ENCODE results near the gene PTPRG. TPM values are rescaled to one million over a fixed set of nuclear protein-coding genes. Genes with fewer than 3 reads are reported as not detected.

Gene PTPRG
- polyA plus RNA-seq, 3 donors: not detected

- Mint-ChIP-seq H3K27me3 (ENCODE audit: low read depth in 3 of 3) (peaks cover 3 to 8% (median 3%) of the 10 kb centered on the region in 3 donors), H3K9me3 (no peaks in the 10 kb centered on the region), H3K36me3 (no peaks in the 10 kb centered on the region), H3K4me1 (no peaks in the 10 kb centered on the region), H3K4me3 (no peak overlapping the region), H3K27ac (no peak overlapping the region)
- H3K27ac ChIP-seq (ENCODE audit: low read depth in 1 of 2, low read length in 2 of 2): no peak overlapping the region
- no peak overlapping the region for H3K9ac ChIP-seq (ENCODE audit: insufficient read depth, low read length, poor library complexity, severe bottlenecking)
- H3K36me3 ChIP-seq (replicated peaks in 1 of 2; ENCODE audit: control insufficient read depth in 1 of 2, insufficient read depth in 2 of 2, low read length in 2 of 2): no peaks in the 10 kb centered on the region
- intact Hi-C loops (cut with micrococcal nuclease): loop anchor here in 1 of 2 donors (10.0 kb wide), 1 partner anchor 1621 kb away; no protein-coding TSS in a partner anchor
- H3K4me2 ChIP-seq (replicated peaks; ENCODE audit: extremely low read depth, low read length, poor library complexity, severe bottlenecking): no peak overlapping the region
- H3K27me3 ChIP-seq (ENCODE audit: control insufficient read depth in 2 of 2, insufficient read depth in 2 of 2, low read length in 2 of 2): no peaks in the 10 kb centered on the region
- H3K79me2 ChIP-seq (ENCODE audit: insufficient read depth, low read length): no peaks in the 10 kb centered on the region
- H2AFZ ChIP-seq (ENCODE audit: insufficient read depth, low read depth, low read length, poor library complexity, severe bottlenecking): no peak overlapping the region
- no peaks in the 10 kb centered on the region for H3K9me3 ChIP-seq (replicated peaks in 1 of 2; ENCODE audit: control insufficient read depth in 1 of 2, insufficient read depth in 1 of 2, low read length in 2 of 2)
- WGBS (ENCODE audit: insufficient coverage): 99% methylated on average over 13 of the region's 19 CpGs
- no peaks in the 10 kb centered on the region for H3K4me1 ChIP-seq (ENCODE audit: control insufficient read depth in 1 of 2, insufficient read depth in 2 of 2, low read length in 2 of 2)
- H4K20me1 ChIP-seq (ENCODE audit: insufficient read depth, low read length): no peaks in the 10 kb centered on the region
- no peak for DNase-seq
- TF ChIP-seq, protein P1, sequence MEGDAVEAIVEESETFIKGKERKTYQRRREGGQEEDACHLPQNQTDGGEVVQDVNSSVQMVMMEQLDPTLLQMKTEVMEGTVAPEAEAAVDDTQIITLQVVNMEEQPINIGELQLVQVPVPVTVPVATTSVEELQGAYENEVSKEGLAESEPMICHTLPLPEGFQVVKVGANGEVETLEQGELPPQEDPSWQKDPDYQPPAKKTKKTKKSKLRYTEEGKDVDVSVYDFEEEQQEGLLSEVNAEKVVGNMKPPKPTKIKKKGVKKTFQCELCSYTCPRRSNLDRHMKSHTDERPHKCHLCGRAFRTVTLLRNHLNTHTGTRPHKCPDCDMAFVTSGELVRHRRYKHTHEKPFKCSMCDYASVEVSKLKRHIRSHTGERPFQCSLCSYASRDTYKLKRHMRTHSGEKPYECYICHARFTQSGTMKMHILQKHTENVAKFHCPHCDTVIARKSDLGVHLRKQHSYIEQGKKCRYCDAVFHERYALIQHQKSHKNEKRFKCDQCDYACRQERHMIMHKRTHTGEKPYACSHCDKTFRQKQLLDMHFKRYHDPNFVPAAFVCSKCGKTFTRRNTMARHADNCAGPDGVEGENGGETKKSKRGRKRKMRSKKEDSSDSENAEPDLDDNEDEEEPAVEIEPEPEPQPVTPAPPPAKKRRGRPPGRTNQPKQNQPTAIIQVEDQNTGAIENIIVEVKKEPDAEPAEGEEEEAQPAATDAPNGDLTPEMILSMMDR (IDR thresholded peaks at IDR 0.05): no peak
- H3K4me3 ChIP-seq (replicated peaks in 1 of 3; ENCODE audit: low read depth in 2 of 3, low read length in 3 of 3): no peak overlapping the region
Measured at GRCh38 chr3:62203561-62203960, 642.2 kb downstream of the PTPRG start.

DNA sequence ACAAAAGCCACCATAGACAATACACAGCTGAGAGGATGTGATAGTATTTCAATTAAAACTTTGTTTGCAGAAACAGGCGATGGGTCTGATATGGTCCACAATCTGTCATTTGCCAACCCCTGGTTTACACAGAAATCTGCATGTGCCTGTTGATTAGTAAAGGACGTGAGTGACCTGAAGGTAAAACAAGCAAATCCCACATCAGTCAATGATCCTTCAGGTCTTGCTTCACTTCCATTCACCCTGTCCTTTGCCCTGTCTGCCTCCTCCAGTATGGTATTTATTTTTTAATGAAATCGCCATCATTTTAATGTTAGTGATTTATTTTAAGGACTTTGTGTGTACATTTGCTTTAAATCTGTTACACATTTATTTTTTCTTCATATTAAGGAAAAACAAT is 645.8 kb downstream of the PTPRG start:
- Histone ChIP-seq H3K4me2 (replicated peaks; ENCODE audit: extremely low read depth, low read length, poor library complexity, severe bottlenecking) (no peak overlapping the region), H3K27me3 (ENCODE audit: control insufficient read depth in 2 of 2, insufficient read depth in 2 of 2, low read length in 2 of 2) (no peaks in the 10 kb centered on the region), H3K36me3 (replicated peaks in 1 of 2; ENCODE audit: control insufficient read depth in 1 of 2, insufficient read depth in 2 of 2, low read length in 2 of 2) (no peaks in the 10 kb centered on the region), H3K9ac (ENCODE audit: insufficient read depth, low read length, poor library complexity, severe bottlenecking) (no peak overlapping the region), H3K79me2 (ENCODE audit: insufficient read depth, low read length) (no peaks in the 10 kb centered on the region), H3K9me3 (replicated peaks in 1 of 2; ENCODE audit: control insufficient read depth in 1 of 2, insufficient read depth in 1 of 2, low read length in 2 of 2) (no peaks in the 10 kb centered on the region), H3K4me3 (replicated peaks in 1 of 3; ENCODE audit: low read depth in 2 of 3, low read length in 3 of 3) (no peak overlapping the region), H3K27ac (ENCODE audit: low read depth in 1 of 2, low read length in 2 of 2) (no peak overlapping the region), H2AFZ (ENCODE audit: insufficient read depth, low read depth, low read length, poor library complexity, severe bottlenecking) (no peak overlapping the region), H3K4me1 (ENCODE audit: control insufficient read depth in 1 of 2, insufficient read depth in 2 of 2, low read length in 2 of 2) (no peaks in the 10 kb centered on the region), H4K20me1 (ENCODE audit: insufficient read depth, low read length) (no peaks in the 10 kb centered on the region)
- Mint-ChIP-seq H3K4me3 (no peak overlapping the region), H3K4me1 (peaks cover 6% of the 10 kb centered on the region), H3K27ac (no peak overlapping the region), H3K36me3 (no peaks in the 10 kb centered on the region), H3K27me3 (ENCODE audit: low read depth in 3 of 3) (peaks cover 1 to 8% (median 3%) of the 10 kb centered on the region in 3 donors), H3K9me3 (peaks cover 0 to 3% (median 0%) of the 10 kb centered on the region in 7 donors)
- intact Hi-C loops (cut with micrococcal nuclease): loop anchor here in 1 of 2 donors (10.0 kb wide), 1 partner anchor 1618 kb away; no protein-coding TSS in a partner anchor
- 80% methylated on average over 1 of the region's 3 CpGs for WGBS (ENCODE audit: insufficient coverage)
- no peak for DNase-seq
- TF ChIP-seq, protein P1 (IDR thresholded peaks at IDR 0.05): no peak
